Activated CD4-positive, alpha-beta T cell treated with anti-CD3 and anti-CD28 coated beads for 48 hours (primary cell): ENCODE data around the gene CRTAC1.

Source experiments
- DNase-seq: peaks from one replicate; pipeline ENCODE4 v3.0.0-alpha.2; 2020

Gene CRTAC1

GRCh38 chr10:98028168-98028770 is 2.2 kb downstream of the CRTAC1 start:
- peak; percentile 80 for DNase-seq

- no peak for DNase-seq
These were observed 7.4 kb downstream of the CRTAC1 start for GRCh38 chr10:98023024-98023423.

DNA sequence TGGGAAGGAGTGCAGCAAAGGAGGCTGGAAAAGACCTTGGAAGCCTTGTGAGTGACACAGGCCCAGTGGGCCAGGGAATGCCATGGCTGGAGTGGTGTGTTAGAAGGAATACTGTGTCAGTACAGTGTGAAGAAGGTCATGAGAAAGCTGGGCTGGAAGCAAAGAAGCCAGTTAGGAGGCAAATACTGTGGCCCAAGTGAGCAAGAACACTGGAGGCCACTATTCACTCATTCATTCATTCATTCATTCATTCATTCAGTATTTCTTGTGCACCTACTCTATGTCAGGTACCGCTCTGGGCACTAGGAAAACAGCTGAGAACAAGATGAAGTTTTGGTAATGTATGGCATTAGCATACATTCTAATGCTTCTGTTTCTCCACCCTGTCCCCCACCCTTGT is 9.6 kb downstream of the CRTAC1 start:
- DNase-seq, result no peak

- no peak for DNase-seq
These were observed 10.2 kb downstream of the CRTAC1 start for GRCh38 chr10:98020254-98020653.

DNA sequence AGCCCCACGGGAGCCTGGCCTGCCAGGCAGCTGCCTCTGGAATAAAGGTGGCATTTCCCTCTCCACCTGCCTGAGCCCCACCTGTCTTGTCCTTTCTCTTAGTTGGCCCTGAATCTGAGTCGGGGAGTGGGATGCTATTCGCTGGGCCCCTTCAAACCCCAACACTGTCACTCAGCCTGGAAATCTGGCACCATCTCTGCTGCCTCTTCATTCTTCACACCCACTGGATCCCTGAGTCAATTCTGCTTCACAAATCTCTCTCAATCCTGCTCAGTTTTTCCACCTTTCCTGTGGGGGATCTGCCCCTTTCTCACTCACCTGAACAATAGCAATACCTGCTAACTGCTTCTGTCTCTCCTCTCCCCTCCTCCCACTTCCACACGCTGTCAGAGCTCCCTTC is 10.6 kb downstream of the CRTAC1 start:
- no peak for DNase-seq

DNA sequence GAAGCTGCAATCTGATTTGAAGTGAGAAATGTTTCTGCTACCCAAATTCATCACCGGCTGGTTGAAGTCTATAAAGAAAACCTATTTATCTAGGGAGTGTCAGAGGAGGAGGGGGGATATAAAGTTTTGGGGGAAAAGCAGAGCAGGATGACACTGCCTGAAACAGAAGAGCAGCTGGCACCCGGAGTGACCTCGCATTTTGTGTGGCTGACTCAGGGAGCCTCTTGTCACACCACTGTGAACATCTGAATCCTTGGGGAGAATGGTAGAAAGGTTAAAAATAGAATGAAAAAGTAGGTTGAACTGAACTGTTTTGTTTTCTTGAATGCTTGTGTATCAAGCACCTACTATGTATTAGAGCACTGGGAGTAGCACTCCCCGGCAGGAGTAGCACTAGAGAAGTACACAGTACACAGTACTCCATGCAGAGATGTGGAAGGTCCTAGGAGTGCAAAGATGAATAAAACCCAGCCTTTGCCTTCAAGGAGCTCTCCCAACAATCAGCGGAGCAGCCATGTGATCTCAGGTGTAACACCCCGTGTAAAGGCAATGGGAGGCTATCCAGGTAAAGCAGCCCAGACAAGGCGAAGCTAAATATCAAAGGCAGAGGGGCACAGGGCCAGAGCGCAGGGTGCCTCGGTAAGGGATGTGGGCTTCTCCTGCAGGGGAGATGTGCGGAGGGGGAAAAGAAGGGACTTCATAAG is 13.5 kb downstream of the CRTAC1 start:
- no peak for DNase-seq

GRCh38 chr10:98013776-98014175 is 16.6 kb downstream of the CRTAC1 start:
- no peak for DNase-seq

GRCh38 chr10:98013122-98013521 is 17.3 kb downstream of the CRTAC1 start:
- no peak for DNase-seq

DNA sequence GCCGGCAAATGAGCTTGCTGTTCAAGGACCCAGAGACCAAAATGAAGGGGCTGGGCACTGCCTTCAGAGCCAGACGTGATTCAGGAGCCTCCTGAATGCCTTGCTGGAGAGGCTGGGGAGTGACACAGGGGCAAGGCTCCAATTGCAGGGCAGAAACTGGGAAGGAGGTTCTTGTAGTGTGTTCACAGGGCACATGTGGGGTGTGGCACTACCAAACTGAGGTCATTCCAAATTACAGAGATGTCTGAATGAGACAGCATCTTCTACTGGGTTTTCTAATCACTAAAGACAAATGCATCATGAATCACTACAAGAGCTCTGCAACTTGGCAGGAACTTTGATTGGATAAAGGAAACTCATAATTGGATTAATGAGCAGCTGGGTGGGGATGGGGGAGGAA is 17.8 kb downstream of the CRTAC1 start:
- no peak for DNase-seq

- no peak for DNase-seq
These were observed 19.3 kb downstream of the CRTAC1 start for GRCh38 chr10:98010939-98011685.

DNA sequence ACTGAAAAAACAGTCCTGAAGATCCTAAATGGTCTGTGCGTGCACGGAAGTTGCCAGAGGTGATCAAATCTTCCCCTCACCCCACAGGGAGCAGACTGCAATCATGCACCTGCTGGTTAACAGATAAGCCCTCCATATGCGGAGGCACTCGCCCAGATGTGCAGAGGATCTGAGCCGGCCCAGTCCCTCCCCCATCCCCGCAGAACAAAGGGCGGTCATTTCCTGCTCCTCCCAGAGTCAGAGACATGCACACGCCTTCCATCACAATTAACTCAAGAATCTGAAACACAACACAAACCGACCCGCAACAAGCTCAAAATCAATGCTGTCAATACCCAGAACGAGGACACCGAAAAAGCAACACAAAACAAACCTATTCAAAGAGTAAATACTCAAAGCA is 24.2 kb downstream of the CRTAC1 start:
- DNase-seq, result no peak

DNA sequence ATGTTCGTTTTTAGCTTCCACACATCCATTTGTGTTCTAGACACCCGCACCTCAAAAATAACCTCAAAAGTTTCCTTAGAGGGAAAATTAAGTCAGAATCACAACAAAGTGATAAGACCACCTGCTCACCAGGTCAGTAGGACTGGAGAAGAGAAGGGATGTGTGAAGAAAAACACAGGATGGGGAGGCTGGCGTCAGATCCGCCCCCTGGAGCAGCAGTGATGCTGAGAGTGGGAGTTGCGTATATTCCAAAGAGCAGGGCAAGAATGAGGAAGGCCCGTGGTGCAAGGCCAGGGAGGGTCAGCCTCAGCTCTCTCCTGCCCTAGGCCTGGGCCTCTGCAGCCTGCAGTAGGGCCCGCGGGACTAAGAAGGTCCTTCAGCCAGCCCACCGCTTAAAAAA is 28.7 kb downstream of the CRTAC1 start:
- no peak for DNase-seq

- DNase-seq, result no peak
These were observed 30.1 kb downstream of the CRTAC1 start for GRCh38 chr10:98000346-98000745.

GRCh38 chr10:97999923-98000248 is 30.5 kb downstream of the CRTAC1 start:
- DNase-seq, result no peak

DNA sequence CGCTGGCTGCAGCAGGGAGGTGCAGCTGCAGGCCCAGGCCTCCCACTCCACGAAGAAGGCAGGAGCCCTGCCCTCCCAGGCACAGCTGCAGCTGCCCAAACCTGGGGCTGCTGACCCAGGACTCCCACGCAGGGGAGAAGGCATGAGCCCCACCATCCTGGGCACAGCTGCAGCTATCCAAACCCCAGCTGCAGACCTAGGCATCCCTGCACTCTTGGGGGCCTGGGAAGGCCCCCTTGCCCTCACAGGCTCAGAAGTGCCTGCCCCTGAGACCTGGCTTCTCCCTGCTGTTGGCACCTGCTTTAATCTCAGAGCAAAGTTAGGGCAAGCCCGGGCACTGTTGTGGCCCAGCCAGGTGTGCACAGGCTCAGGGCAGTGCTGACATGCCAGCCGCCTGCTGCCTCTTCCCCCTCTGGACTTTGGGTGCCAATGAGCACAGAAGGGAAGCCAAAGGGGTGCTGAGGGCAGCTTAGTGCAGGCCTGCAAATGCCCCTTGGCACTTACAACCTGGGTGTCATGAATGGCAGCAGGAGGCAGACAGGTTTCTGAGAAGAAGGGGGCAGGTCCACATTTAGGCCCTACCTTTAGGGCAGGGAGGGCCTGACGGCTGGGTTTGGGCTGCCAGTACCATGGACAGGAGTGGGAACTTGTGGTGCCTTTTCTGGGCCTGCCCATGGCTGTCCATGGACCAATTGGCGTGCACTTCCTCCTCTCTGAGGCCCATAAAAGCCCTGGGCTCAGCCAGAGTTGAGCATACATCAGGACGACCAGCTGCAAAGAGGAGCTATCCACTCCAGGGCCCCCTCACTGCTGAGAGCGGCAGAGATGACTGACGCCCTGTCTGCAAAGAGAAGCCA is 31.1 kb downstream of the CRTAC1 start:
- DNase-seq, result no peak

DNA sequence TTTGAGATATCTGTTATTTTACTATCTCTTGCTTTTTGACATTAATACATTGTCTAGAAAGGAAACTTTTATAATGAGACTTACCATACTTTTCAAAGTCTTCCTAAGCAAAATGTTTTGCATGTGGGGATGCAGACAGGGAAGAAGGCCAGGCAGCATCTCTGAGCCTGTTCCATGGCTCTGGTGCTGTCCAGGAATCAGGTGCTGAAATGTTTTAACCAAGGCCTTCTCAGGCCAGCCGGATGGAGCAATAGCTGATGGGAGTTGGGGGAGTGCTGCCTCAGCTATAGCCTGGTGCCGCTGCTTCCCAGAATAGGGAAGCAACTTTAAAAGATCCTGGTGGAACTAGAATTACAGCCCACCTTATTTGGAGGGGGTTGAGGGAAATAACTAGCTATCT is 38.5 kb downstream of the CRTAC1 start:
- no peak for DNase-seq

DNA sequence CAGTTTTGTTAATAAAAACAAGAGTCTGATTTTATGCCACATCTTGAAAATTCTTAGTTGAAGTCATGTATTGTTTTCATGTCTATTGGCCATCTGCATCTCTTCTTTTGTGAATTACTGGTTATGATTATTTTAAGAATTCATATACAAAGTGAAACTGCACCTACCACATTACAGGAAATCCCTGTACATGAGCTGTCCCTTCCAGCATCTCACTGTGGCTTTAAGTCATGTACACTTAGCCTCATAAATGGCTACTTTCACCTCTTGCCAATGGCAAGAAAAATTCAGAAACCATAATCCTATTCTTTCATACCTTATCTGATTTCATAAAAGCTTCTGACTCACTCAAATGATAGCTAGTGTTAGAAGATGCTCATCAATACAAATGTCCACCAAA is 48.6 kb downstream of the CRTAC1 start:
- DNase-seq, result no peak

DNA sequence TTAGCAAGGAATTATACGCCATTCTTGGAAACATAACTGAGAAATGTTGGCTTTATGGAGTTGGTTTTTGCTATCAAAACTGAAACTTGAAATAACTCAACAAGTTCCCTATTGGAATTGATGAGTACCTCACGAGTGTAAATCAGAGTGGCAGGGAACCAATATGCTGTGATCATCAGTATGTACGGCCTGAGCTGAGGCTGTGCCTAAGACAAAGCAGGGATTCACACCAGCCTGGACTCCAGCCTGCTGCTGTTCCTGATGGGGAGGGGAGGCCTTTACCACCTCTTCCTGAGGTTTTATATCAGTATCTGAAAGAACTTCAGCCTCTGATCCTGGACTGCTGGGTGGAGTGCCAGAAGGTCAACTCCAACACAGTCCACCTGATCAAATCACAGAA is 52.7 kb downstream of the CRTAC1 start:
- DNase-seq, result no peak

- no peak for DNase-seq
These were observed 54.8 kb downstream of the CRTAC1 start for GRCh38 chr10:97975598-97975997.

DNA sequence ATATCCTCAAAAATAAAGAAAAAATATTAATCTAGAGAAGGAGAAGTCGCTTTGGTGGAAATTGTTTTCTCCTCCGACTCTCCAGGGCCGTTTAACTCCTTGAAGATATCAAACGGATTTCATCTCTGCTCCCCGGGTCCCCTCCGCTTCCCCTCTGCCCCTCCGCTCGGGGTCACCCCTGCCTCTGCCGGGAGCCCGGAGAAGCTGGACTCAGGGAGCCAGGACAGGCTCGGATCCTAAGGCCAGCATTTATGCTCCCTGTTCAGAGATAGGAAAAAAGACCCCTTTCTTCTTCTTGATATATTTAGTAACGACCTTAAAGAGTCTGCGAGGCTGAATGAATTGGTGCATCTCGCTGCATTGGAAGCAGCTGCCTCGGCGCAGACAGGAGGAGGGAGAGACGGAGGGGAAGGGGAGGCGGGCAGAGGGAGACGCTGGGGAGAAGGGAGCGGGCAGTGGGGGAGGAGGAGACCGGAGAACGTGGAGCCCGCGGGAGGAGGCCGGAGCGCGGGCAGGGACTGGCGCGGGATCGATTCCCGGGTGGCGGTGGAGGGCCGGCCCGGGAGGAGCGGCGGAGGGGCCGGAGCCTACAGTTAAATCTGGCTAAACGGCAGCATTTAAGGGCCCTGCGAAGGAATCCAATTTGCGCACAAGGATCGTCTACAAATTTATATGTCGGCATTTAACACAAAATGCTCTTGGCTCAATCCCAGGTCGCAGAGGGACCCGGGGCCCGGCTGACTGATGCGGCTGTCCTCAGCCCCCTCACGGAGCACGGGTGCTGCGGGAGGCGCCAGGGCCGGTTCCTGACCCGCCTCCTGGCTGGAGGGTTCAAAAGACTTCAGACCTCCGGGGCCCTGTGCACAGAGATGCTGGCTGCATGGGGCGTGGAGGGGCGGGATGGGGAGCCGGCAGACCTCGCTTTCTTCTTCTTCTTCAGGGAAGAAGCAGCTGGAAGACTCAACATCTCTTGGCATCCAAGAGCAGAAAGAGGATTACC is 55.6 kb downstream of the CRTAC1 start:
- DNase-seq, result no peak

GRCh38 chr10:97974100-97974499 is 56.3 kb downstream of the CRTAC1 start:
- no peak for DNase-seq

DNA sequence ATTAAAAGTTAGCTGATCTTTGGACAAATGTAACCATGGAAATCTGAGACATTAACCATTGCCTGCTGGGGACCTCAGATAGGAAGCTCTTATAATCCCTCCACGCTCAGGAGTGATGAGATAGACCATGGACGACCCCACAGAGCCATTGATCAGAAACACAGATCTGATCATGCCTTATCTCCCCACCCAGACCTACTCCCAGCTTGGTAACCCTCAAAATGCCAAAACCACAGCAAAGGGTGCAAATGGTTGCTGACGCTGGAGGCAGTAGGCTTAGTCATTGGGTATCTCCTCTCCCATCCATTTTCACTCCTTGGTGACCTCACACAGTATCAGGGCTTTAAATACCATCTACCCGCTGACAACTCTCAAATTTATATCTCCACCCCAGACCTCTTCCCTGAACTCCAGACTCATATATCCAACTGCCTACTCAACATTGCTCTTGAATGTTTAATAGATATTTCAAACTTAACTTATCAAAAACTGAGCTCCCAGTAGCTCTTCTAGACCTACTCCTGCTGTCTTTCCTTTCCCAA is 60.8 kb downstream of the CRTAC1 start:
- DNase-seq, result no peak
